Uterus (tissue), 2 donors: ENCODE measurements around the gene FFAR3.

Experiments used
- POLR2A ChIP-seq, 2 donors: fragments of 450-650 bp; IDR thresholded peaks; one replicate each; pipeline ENCODE4 v1.6.1; 2016; ENCODE audit warnings: antibody characterized with exemption in 2 of 2, mild to moderate bottlenecking in 1 of 2, moderate library complexity in 1 of 2
- TF ChIP-seq, protein P1 (sequence below), 4 experiments: fragments of 200-600 bp in 2 of 4; fragments of 450-650 bp in 2 of 4; sonication (generic) in 2 of 4; IDR thresholded peaks; one replicate each; pipeline ENCODE4 v1.5.1; 2016 to 2019; ENCODE audit warnings: antibody characterized with exemption in 4 of 4, mild to moderate bottlenecking in 2 of 4, moderate library complexity in 1 of 4

DNA sequence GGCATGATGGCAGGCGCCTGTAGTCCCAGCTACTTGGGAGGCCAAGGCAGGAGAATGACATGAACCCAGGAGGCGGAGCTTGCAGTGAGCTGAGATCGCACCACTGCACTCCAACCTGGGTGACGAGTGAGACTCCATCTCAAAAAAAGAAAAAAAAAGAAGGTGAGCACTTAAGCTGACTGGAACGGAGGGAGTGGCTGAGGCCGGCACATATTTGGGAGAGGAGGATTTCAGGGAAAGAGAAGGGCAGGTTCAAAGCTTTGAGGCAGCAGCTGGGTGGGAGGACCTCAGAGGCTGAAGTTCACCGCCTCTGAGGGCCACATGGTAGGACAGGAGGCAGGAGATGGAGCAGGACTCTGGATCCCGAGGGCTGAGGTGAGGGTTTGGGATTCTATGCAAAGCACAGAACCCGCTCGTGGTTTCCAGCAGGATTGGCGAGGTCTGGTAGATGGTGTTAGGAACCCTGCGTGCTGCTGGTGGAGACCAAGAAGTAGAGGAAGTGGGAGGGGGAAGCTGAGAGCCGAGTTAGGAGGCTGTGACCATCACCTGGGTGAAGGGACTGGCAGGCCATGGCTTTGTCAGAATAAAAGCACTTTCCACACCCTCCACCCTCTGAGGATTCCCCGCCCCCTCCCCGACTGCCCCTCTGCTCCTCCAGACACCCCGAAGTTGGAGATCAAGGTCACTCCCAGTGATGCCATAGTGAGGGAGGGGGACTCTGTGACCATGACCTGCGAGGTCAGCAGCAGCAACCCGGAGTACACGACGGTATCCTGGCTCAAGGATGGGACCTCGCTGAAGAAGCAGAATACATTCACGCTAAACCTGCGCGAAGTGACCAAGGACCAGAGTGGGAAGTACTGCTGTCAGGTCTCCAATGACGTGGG is 20.9 kb upstream of the FFAR3 start:
- TF ChIP-seq, protein P1, sequence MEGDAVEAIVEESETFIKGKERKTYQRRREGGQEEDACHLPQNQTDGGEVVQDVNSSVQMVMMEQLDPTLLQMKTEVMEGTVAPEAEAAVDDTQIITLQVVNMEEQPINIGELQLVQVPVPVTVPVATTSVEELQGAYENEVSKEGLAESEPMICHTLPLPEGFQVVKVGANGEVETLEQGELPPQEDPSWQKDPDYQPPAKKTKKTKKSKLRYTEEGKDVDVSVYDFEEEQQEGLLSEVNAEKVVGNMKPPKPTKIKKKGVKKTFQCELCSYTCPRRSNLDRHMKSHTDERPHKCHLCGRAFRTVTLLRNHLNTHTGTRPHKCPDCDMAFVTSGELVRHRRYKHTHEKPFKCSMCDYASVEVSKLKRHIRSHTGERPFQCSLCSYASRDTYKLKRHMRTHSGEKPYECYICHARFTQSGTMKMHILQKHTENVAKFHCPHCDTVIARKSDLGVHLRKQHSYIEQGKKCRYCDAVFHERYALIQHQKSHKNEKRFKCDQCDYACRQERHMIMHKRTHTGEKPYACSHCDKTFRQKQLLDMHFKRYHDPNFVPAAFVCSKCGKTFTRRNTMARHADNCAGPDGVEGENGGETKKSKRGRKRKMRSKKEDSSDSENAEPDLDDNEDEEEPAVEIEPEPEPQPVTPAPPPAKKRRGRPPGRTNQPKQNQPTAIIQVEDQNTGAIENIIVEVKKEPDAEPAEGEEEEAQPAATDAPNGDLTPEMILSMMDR (IDR thresholded peaks at IDR 0.05) = no peak
- TF ChIP-seq POLR2A (IDR thresholded peaks at IDR 0.05) = no peak
